HG03354 (cell line): ENCODE data around the gene UGT2A3.
"Not testable (repeated sequence)": the region's sequence is repeated elsewhere in the genome, so short reads cannot be mapped to it uniquely, and the experiment has no call there.

ENCODE experiments used
- ATAC-seq: cut with Tn5 transposase; IDR thresholded peaks from one replicate; pipeline ENCODE4 v1.9.1; 2021; ENCODE audit warnings: mild to moderate bottlenecking; ENCODE audit not compliant: unreplicated experiment, poor library complexity, severe bottlenecking

Gene UGT2A3

GRCh38 chr4:68951078-68951805 lies at the start of gene UGT2A3:
Gene UGT2A3, minus strand, starts transcription at chr4:68951804. Its CDS starts 44 bp downstream, at chr4:68951760.
- ATAC-seq = peak; percentile 59

- no peak for ATAC-seq
These were observed 45.4 kb upstream of the UGT2A3 start for GRCh38 chr4:68997040-68997439.

DNA sequence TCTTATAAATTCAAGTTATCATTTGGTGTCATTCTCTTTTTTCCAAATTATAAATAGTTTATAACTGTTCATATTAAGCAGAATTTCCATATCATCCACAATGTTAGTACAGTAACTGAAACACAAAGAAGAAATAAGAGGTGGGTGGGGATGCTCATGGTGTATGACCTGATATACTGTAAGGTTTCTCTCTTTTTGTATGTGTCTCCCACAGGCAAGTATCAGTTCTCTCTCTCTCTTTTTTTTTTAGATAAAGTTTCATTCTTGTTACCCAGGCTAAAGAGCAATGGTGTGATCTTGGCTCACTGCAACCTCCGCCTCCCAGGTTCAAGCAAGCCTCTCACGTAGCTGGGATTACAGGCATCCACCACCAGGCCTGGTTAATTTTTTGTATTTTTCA lies 43.7 kb upstream of the UGT2A3 start:
- ATAC-seq = no peak

GRCh38 chr4:68987007-68987406 lies 35.4 kb upstream of the UGT2A3 start:
- ATAC-seq = peak; percentile 96

- no peak for ATAC-seq
These were observed 33.8 kb upstream of the UGT2A3 start for GRCh38 chr4:68985442-68985841.

GRCh38 chr4:68984947-68985346 lies 33.3 kb upstream of the UGT2A3 start:
- no peak for ATAC-seq

- no peak for ATAC-seq
These were observed 11.8 kb upstream of the UGT2A3 start for GRCh38 chr4:68963374-68963773.

DNA sequence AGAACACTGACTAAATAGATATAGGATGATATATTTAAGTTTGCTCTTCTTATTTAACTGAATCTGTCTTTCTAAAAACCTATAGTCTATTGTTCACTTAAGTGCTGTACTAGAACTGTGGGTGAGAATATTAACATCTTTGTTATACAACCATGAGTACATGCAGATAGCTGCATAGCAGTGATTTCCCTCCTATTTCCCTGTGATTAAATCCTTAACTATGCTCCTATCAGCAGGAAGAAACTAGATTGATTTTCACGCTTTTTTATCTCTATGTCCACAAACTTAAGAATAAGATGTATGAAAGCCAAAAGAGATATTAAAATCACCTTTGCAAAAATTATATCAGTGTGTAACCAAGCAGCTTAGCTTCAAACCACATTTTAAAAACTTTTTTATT lies 11.3 kb upstream of the UGT2A3 start:
- no peak for ATAC-seq

DNA sequence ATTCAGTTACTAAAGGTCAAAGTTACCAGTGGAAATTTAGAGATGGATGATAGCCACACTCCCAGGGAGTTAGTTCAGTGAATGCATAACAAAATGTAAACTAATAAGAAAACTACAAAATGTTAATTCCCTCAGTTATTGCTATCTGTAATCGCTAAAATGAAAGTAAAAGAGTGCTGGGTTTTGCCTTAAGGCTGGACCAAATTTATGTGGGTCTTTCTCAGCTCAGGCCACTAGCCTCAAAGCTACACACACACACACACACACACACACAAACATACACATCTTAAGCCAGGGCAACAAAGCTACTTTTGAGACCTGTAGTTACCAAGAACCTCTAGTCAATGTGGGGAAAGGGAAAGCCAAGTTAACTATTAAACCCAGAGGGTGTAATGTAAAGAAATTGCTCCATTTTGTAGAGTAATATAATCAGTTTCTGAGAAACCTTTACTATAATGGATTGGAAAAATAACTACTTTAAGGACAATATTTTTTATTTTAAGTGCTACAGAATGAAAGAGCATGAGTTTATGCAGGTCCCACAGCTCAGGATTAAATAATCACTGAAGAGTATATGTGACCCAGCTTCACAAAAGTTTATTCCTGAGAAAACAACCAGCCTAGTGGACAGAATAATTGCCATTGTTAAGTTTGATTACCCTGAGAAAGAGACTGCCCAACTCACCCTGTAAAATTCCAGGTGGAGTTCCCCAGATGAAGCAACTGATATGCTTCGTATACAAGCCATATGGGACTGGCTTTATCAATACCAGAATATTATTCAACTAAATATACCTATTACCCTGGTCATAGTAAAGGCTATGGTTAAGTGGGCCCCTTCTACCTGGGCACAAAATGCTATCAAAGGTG lies 8.9 kb upstream of the UGT2A3 start:
- ATAC-seq = no peak

DNA sequence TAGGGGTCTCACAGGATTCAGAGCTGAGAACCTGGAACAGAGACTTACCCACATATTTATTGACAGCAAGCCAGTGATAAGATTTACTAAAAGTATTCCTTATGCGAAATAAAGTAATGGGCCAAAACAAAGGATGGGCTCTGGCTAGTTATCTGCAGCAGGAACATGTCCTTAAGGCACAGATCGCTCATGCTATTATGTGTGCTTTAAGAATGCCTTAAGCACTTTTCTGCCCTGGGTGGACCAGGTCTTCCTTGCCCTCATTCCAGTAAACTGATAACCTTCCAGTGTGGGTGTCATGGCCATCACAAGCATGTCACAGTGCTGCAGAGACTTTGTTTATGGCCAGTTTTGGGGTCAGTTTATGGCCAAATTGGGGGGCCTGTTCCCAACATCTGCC lies 7.5 kb upstream of the UGT2A3 start:
- not testable (repeated sequence) for ATAC-seq

- no peak for ATAC-seq
These were observed 2.5 kb upstream of the UGT2A3 start for GRCh38 chr4:68954126-68954525.

DNA sequence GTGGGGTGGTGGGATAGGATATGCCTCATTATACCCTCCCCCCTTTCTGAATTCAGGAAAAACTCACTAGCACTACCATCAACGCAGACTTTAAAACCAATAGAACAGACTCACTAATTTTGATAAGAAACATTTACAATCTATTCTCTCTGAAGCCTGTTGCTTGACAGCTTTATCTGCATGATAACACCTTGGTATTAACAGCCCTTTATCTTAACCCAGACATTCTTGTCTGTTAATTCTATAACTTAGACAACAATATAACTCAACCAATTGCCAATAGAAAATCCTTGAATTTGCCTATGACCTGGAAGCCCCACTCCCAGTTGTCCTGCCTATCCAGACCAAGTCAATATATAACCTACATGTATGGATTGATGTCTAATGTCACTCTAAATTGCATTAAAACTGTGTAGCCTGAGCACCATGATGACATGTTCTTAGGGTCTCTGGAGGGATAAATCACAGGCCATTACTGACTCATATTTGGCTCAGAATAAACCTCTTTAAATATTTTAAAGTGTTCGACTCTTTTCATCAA lies 1.5 kb upstream of the UGT2A3 start:
- ATAC-seq = no peak

- ATAC-seq = peak; percentile 27
These were observed 392 bp upstream of the UGT2A3 start for GRCh38 chr4:68951806-68952585.

DNA sequence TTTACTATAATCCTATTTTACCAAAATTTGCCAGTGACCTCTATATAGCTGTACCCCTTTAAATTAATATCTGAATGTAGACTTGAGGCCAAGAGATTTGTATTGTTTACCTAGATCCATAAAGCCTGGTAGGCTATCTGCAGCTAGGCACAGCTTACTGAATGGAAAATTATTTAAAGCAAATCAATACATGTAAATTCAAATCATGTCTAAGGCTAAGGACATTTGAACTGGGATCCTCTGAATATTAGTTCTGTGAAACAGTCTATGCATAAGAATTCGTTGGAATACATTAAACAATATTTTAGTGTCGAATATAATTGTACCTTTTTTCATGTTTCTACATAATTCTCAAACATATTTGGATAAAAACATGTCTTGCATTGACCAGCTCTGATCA lies 1.6 kb downstream of the UGT2A3 start:
- no peak for ATAC-seq

- no peak for ATAC-seq
These were observed 2.6 kb downstream of the UGT2A3 start for GRCh38 chr4:68948985-68949384.

DNA sequence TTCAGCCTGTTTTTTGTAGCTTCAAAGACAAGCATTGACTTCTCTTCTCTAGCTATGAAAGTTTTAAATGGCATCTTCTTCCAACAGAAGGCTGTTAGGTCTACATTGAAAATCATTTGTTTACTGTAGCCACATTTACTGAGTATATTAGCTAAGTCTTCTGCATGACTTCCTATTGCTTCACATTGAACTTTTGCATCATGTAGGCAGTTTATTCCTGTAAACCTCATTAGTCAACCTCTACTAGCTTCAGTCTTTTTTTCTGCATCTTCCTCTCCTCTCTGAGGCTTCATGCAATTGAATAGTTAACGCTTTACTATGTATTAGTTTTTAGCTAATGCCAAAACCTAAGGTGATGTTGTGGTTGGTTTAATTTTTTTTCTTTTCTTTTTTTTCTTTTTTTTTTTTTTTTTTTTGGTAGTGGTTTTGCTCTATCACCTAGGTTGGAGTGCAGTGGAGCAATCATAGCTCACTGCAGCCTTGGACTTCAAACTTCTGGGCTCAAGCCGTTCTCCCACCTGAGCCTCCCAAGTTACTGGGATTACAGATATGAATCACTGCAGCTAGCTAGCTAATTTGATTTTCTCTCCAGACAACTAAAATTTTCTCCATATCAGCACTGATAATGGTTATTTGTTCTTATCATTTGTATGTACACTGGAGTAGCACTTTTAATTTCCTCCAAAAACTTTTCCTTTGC lies 3.4 kb downstream of the UGT2A3 start:
- no peak for ATAC-seq

DNA sequence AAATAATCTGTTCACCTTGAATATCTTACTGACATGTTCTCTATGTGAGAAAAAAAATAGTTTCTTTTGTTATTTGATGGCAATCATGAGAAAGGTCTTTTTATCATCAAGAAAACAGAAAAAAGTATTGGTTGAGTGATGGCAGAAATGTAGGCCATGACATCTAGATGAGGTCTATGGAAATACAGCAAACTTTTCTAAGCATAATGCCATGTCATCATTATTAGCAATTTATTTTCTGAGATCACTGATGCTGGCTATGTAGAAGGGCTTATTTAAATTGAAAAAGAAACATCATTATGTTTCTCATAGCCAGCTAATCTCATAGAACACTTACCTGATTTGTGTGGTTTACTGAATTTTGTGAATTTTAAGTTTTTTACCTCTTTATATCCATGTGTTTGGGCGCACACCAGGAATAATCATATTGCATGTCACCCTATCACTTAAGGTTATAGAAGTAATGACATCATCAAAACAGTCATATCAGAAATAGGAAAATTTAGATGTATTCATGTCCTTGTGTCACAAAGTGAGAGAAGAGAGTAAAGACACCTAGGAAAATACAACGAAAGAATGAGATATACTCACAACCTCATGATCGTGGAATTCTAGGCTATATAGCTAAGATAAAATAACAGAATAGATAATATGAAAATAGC lies 22.4 kb downstream of the UGT2A3 start:
- ATAC-seq = no peak

GRCh38 chr4:68927165-68927564 lies 24.4 kb downstream of the UGT2A3 start:
- ATAC-seq = no peak

DNA sequence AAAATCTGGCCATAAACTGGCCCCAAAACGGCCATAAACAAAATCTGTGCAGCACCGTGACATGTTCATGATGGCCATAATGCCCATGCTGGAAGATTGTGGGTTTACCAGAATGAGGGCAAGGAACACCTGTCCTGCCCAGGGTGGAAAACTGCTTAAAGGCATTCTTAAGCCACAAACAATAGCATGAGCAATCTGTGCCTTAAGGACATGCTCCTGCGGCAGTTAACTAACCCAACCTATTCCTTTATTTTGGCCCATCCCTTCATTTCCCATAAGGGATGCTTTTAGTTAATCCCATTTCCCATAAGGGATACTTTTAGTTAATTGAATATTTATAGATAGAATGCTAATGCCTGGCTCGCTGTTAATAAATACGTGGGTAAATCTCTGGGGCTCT lies 29.4 kb downstream of the UGT2A3 start:
- not testable (repeated sequence) for ATAC-seq
